Keratinocyte (primary cell): ENCODE results near the gene LAT. TPM values are rescaled to one million over a fixed set of nuclear protein-coding genes. Genes with fewer than 3 reads are reported as not detected.

ENCODE experiments used
- DNase-seq: peaks from one replicate; pipeline ENCODE4 v3.0.0-alpha.2; 2011; ENCODE audit warnings: low read depth, missing footprints, low spot score
- FAIRE-seq: peaks from 2 replicates; lab custom pipeline; 2011; peaks lifted over from hg19 to GRCh38; lab: Jason Lieb, UNC
- H2AFZ ChIP-seq: 2 replicates; pipeline ENCODE4 v1.6.0; 2012; ENCODE audit warnings: low read length, control low read depth, inconsistent platforms; ENCODE audit not compliant: control insufficient read depth
- H3K27ac ChIP-seq: 2 replicates; pipeline ENCODE4 v1.5.1; 2011; ENCODE audit warnings: low read length; ENCODE audit not compliant: control insufficient read depth, insufficient read depth
- H3K27me3 ChIP-seq: 3 replicates; pipeline ENCODE4 v1.6.0; 2011; ENCODE audit warnings: low read length; ENCODE audit not compliant: control insufficient read depth, insufficient read depth; ENCODE audit errors: extremely low read depth
- H3K36me3 ChIP-seq, 2 experiments: 2 replicates in 1 of 2; 3 replicates in 1 of 2; pipeline ENCODE4 v1.5.1; 2011; ENCODE audit warnings: low read length in 2 of 2, mild to moderate bottlenecking in 1 of 2; ENCODE audit not compliant: control insufficient read depth in 2 of 2, insufficient read depth in 2 of 2; ENCODE audit errors: extremely low read depth in 1 of 2
- H3K4me1 ChIP-seq: 3 replicates; pipeline ENCODE4 v1.5.1; 2011; ENCODE audit warnings: low read length; ENCODE audit not compliant: control insufficient read depth, insufficient read depth; ENCODE audit errors: extremely low read depth
- H3K4me2 ChIP-seq: 3 replicates; pipeline ENCODE4 v1.6.0; 2011; ENCODE audit warnings: low read depth, low read length; ENCODE audit not compliant: control insufficient read depth, insufficient read depth; ENCODE audit errors: extremely low read depth
- H3K4me3 ChIP-seq, 3 experiments: fragments of 200-600 bp in 1 of 3; sonication (generic) in 1 of 3; 2 replicates in 2 of 3; 3 replicates in 1 of 3; pipeline ENCODE4 v1.5.1; 2011 to 2016; ENCODE audit warnings: low read length in 3 of 3, mild to moderate bottlenecking in 3 of 3, control low read depth in 2 of 3, inconsistent platforms in 1 of 3, low read depth in 1 of 3, mixed read lengths in 1 of 3, mixed run types in 1 of 3, moderate library complexity in 1 of 3; ENCODE audit not compliant: control insufficient read depth in 2 of 3, insufficient read depth in 2 of 3; ENCODE audit errors: extremely low read depth in 1 of 3
- H3K79me2 ChIP-seq: 2 replicates; pipeline ENCODE4 v1.6.0; 2012; ENCODE audit warnings: low read length; ENCODE audit not compliant: control insufficient read depth, insufficient read depth
- H3K9ac ChIP-seq: 3 replicates; pipeline ENCODE4 v1.6.0; 2011; ENCODE audit warnings: low read length; ENCODE audit not compliant: control insufficient read depth, insufficient read depth; ENCODE audit errors: extremely low read depth
- H3K9me1 ChIP-seq: 3 replicates; pipeline ENCODE4 v1.6.0; 2011; ENCODE audit warnings: low read length; ENCODE audit not compliant: control insufficient read depth, insufficient read depth; ENCODE audit errors: extremely low read depth
- H3K9me3 ChIP-seq: 2 replicates; pipeline ENCODE4 v1.5.1; 2012; ENCODE audit warnings: low read depth, low read length; ENCODE audit not compliant: control insufficient read depth
- H4K20me1 ChIP-seq: 3 replicates; pipeline ENCODE4 v1.6.0; 2011; ENCODE audit warnings: low read length; ENCODE audit not compliant: control insufficient read depth, insufficient read depth; ENCODE audit errors: extremely low read depth
- CTCF ChIP-seq, 3 experiments: IDR thresholded peaks in 1 of 3; conservative IDR thresholded peaks in 1 of 3; optimal IDR thresholded peaks in 1 of 3; 2 replicates in 2 of 3; 3 replicates in 1 of 3; pipeline versions ENCODE3 to v1.5.1; 2011; ENCODE audit warnings: low read length in 3 of 3, mild to moderate bottlenecking in 3 of 3, moderate library complexity in 2 of 3, control low read depth in 1 of 3, inconsistent platforms in 1 of 3; ENCODE audit not compliant: insufficient read depth in 2 of 3; ENCODE audit errors: extremely low read depth in 1 of 3
- EZH2 ChIP-seq: IDR thresholded peaks from one replicate; pipeline ENCODE4 v1.6.1; 2012; ENCODE audit warnings: inconsistent platforms, mild to moderate bottlenecking, low read length, moderate library complexity
- dilution Hi-C: fragments of 300-500 bp; cut with MboI; formaldehyde crosslinking; loops from one replicate; pipeline ENCODE4 v1.7.0; 2020; ENCODE audit warnings: low sequenced_read_pairs; ENCODE audit not compliant: extremely low pct_ligation_motif_present
- polyA plus RNA-seq, 5 experiments: library from polyadenylated mRNA; depleted of rRNA in 3 of 5; stranded (reverse) in 3 of 5; stranded (forward) in 1 of 5; unstranded in 1 of 5; fragments of >200 nt; gene quantifications; 1 replicate in 1 of 5; 2 replicates in 3 of 5; 3 replicates in 1 of 5; pipeline versions ENCODE4 v1.2.1 to v1.2.3, GENCODE V29; 2011 to 2012; ENCODE audit warnings: missing spikeins in 2 of 5, low read depth in 1 of 5, low replicate concordance in 1 of 5

LAT gene
- polyA plus RNA-seq, 1 donor (not counting 4 experiments of a cell fraction or from before 2014, with no cell fraction given): 1.2 TPM

- FAIRE-seq: peak; percentile 60
Observed at GRCh38 chr16:28950648-28951409, 34.0 kb upstream of the LAT start, which contains the start of gene NFATC2IP. NFATC2IP (plus strand) TSS chr16:28950937; CDS start chr16:28951012, 75 bp downstream.

GRCh38 chr16:28951410-28951943 is 33.4 kb upstream of the LAT start:
- TF ChIP-seq CTCF (optimal IDR thresholded peaks at IDR 0.05 in 1 of 3, IDR thresholded peaks at IDR 0.05 in 1 of 3, conservative IDR thresholded peaks at IDR 0.05 in 1 of 3; ENCODE audit: extremely low read depth in 1 of 3, insufficient read depth in 2 of 3, low read length in 3 of 3): no peak
- TF ChIP-seq EZH2: no peak
- H3K9me1 ChIP-seq: no peaks in the 10 kb centered on the region
- dilution Hi-C loops: no loop called here
- peaks cover 26% of the 10 kb centered on the region for H3K79me2 ChIP-seq
- peaks cover 10% of the 10 kb centered on the region for H3K4me1 ChIP-seq
- peaks cover 19 to 20% of the 10 kb centered on the region in 2 experiments for H3K36me3 ChIP-seq
- peak overlapping the region; percentile 86 to 91 (median 91) for H3K4me3 ChIP-seq
- H3K9ac ChIP-seq: peak overlapping the region; percentile 86
- H3K27ac ChIP-seq: peak overlapping the region; percentile 70
- H3K27me3 ChIP-seq: no peaks in the 10 kb centered on the region
- peak overlapping the region; percentile 37 for H2AFZ ChIP-seq
- H3K4me2 ChIP-seq: peak overlapping the region; percentile 95
- FAIRE-seq (no peak), DNase-seq (no peak)
- no peaks in the 10 kb centered on the region for H4K20me1 ChIP-seq
- no peaks in the 10 kb centered on the region for H3K9me3 ChIP-seq

More at GRCh38 chr16:28950648-28951409, 34.0 kb upstream of the LAT start, which contains the start of gene NFATC2IP:
- no peaks in the 10 kb centered on the region for H3K9me3 ChIP-seq
- no peaks in the 10 kb centered on the region for H4K20me1 ChIP-seq
- H3K4me3 ChIP-seq: peak within 1 kb of the TSS; percentile 86 to 91 (median 91)
- peak within 1 kb of the TSS; percentile 70 for H3K27ac ChIP-seq
- H3K4me1 ChIP-seq: peaks cover 10% of the 10 kb centered on the region
- H3K9ac ChIP-seq: peak within 1 kb of the TSS; percentile 86
- H3K79me2 ChIP-seq: peaks cover 26% of the 10 kb centered on the region
- H3K36me3 ChIP-seq: peaks cover 14 to 16% of the 10 kb centered on the region in 2 experiments
- H3K4me2 ChIP-seq: peak within 1 kb of the TSS; percentile 95
- dilution Hi-C loops: no loop called here
- peak; percentile 98 for DNase-seq
- peak within 1 kb of the TSS; percentile 74 for H2AFZ ChIP-seq
- no peak for TF ChIP-seq EZH2
- TF ChIP-seq CTCF (optimal IDR thresholded peaks at IDR 0.05 in 1 of 3, IDR thresholded peaks at IDR 0.05 in 1 of 3, conservative IDR thresholded peaks at IDR 0.05 in 1 of 3; ENCODE audit: extremely low read depth in 1 of 3, insufficient read depth in 2 of 3, low read length in 3 of 3): no peak
- no peaks in the 10 kb centered on the region for H3K9me1 ChIP-seq
- H3K27me3 ChIP-seq: no peaks in the 10 kb centered on the region
